GM10266 (cell line): ENCODE results near the gene ARL6IP4.
"Not testable (repeated sequence)": the region's sequence is repeated elsewhere in the genome, so short reads cannot be mapped to it uniquely, and the experiment has no call there.

ENCODE experiments used
- DNase-seq: peaks from one replicate; pipeline ENCODE4 v3.0.0; 2012; ENCODE audit errors: extremely low spot score
- TF ChIP-seq, protein P1 (sequence below): IDR thresholded peaks from 2 replicates; pipeline ENCODE4 v1.5.1; 2012; ENCODE audit warnings: mild to moderate bottlenecking, low read depth; ENCODE audit not compliant: control insufficient read depth, insufficient read depth; ENCODE audit errors: missing control alignments

Gene ARL6IP4

DNA sequence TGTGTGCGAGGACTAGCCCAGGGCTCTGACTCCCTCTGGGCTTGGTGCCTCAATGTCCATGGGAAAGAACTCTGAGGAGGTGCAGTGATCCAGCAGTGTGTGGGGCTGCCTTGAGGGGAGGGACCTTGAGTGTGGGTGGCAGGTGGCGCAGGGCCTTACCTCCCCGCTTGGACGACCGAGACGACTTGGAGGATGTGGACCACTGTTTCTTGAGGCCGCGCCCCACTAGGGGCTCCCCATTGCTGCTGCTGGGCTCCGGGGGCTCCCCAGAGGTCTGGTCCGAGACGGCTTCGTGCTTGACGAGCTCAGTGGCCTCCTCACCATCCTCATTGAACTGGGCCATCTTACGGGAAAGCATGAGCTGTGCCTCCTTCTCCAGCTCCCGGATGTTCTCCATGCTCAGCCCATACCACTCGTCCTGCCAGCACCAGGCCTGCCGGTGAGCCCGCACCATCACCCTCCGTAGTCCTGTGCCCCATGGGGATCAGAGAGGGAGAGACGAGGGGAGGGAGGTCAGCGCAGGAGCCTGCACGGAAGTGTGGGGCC, 24.7 kb downstream of the ARL6IP4 start:
- DNase-seq, result no peak
- TF ChIP-seq, protein P1, sequence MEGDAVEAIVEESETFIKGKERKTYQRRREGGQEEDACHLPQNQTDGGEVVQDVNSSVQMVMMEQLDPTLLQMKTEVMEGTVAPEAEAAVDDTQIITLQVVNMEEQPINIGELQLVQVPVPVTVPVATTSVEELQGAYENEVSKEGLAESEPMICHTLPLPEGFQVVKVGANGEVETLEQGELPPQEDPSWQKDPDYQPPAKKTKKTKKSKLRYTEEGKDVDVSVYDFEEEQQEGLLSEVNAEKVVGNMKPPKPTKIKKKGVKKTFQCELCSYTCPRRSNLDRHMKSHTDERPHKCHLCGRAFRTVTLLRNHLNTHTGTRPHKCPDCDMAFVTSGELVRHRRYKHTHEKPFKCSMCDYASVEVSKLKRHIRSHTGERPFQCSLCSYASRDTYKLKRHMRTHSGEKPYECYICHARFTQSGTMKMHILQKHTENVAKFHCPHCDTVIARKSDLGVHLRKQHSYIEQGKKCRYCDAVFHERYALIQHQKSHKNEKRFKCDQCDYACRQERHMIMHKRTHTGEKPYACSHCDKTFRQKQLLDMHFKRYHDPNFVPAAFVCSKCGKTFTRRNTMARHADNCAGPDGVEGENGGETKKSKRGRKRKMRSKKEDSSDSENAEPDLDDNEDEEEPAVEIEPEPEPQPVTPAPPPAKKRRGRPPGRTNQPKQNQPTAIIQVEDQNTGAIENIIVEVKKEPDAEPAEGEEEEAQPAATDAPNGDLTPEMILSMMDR, result no peak

DNA sequence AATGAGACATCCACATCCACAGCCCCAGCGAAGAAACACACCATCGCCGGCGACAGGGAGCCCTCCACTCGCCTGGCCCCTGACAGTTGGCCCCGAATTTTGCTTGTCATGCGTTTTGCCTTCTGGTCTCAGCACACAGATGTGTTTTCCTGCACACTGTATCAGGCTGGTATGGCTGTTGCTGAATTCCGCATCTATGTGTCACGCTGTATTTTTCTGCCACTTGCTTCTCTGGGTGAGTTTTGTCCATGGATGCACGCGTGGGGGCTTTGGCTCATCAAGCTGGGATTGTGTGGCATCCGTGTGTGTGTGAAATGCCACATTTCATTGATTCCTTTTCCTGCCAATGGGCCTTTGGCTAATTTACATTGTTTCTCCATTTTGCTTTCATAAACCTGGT, 26.5 kb downstream of the ARL6IP4 start:
- TF ChIP-seq, protein P1, result no peak
- DNase-seq, result no peak

DNA sequence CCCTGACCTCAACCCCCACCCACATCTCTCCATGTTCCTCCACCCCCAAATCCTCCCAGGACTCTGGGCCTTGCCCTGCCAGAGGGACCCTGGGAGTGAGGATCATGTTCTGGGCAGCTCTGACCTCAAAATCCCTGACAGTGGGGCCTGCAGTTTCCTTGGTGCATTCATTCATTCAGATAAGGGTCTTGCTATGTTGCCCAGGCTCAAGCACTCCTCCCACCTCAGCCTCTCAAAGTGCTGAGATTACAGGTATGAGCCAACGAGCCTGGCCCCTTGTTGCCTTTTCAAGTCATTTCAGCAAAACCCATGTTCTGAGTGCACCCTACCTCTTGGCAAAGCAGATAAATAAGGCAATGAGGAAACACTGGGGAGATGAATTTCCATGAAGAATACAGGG, 29.6 kb downstream of the ARL6IP4 start:
- DNase-seq, result no peak
- TF ChIP-seq, protein P1, result no peak

DNA sequence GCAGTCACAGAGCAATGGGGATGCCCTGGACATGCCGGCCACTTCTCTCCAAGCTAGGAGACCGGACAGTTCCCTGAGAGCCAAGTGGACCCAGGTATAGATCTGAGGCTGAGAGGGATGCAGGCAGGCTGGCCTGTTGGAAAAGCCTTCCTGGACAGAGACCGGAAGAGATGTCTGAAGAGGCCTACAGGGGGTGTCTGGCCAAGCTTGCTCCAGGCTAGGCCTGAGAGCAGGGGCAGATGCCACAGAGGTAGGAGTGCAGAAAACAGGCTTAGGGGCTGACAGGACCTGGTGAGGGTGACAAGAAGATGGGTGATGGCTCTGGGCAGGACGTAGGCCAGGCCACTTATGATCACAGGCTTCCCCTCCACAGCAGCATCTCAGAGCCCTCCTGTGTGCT, 30.2 kb downstream of the ARL6IP4 start:
- TF ChIP-seq, protein P1, result no peak
- DNase-seq, result no peak

DNA sequence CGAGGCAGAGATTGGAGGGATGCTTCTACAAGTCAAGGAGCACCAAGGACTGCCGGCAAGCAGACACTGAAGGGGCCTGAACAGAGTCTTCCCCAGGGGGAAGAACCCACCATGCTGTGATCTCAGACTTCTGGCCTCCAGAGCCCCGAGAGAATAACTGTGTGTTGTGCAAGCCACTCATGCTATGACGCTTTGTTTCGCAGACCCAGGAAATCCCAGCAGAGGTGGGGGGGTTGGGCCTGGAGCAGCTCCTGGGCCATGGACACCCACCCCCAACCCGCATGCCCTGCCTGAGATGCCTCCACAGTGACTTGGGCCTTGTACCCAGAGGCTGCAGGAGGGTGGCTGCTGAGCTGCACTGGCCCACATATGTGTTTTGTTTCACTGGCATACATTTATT, 31.2 kb downstream of the ARL6IP4 start:
- TF ChIP-seq, protein P1, result no peak
- DNase-seq, result no peak

DNA sequence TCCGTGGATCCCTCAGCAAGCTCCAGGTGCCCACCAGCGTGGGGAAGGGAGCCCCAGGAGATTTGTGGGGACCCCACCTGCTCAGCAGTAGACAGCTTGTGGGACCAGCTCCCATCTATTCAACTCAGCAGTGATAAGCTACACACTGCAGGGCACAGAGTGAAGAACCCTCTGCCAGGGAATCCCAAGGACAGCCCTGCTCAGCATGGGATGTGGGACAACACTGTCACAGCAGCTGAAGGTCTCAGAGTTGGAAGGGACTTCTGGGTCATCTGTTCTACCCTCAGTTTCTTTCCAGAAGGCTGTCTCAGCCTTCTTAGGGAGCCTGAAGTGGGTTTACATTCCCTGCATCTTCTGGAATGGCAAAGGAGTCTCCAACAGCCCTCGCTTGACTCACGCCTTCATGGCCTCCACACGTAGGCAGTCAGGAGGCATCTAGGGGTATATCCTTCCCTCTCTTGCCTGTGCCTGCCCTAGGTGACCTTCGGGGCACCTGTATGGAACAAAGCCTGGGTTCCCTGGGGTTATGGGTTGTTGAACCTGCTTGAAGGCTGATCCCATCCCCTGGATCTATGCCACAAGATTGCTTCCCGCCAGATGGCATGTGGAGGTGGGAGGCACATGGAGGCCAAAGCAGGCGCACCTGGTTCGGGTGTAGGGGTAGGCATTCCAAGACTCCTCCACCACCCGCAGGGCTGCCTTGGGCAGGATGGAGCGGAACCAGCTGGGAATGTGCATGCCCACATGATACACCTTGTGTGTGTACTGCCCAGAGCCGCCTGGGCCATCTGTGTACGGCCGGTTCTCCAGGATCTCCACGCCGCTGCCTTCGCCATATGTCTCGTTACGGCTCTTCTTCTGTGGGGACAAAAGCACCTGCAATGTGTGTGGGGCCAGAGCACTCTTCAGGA, 33.0 kb downstream of the ARL6IP4 start:
- DNase-seq, result no peak
- TF ChIP-seq, protein P1, result no peak

DNA sequence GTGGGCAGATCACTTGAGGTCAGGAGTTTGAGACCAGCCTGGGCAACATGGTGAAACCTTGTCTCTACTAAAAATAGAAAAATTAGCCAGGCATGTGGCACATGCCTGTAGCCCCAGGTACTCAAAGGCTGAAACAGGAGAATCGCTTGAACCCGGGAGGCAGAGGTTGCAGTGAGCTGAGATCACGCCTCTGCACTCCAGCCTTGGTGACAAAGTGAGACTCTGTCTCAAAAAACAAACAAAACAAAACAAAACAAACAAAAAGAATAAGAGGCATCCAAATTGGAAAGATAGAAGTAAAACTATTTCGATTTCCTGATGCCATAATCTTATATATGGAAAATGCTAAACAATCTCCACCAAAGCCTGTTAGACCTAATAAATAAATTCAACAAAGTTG, 34.0 kb downstream of the ARL6IP4 start:
- DNase-seq, result not testable (repeated sequence)
